SU-DHL-6 (cell line): Measurements from ENCODE around the gene CLASP1.

Experiments used
- EZH2phosphoT487 ChIP-seq: fragments of 200-600 bp; sonication (generic), shearing (Covaris generic); conservative IDR thresholded peaks from 2 replicates; pipeline ENCODE4 v1.6.1; 2018; ENCODE audit warnings: mild to moderate bottlenecking, antibody characterized with exemption, low read length, moderate library complexity, mixed read lengths
- TF ChIP-seq, protein P1 (sequence below): fragments of 200-600 bp; sonication (generic); IDR thresholded peaks from one replicate; pipeline ENCODE4 v1.5.1; 2017; ENCODE audit warnings: antibody characterized with exemption, mild to moderate bottlenecking, low read length, moderate library complexity; ENCODE audit not compliant: insufficient read depth, poor library complexity, severe bottlenecking

DNA sequence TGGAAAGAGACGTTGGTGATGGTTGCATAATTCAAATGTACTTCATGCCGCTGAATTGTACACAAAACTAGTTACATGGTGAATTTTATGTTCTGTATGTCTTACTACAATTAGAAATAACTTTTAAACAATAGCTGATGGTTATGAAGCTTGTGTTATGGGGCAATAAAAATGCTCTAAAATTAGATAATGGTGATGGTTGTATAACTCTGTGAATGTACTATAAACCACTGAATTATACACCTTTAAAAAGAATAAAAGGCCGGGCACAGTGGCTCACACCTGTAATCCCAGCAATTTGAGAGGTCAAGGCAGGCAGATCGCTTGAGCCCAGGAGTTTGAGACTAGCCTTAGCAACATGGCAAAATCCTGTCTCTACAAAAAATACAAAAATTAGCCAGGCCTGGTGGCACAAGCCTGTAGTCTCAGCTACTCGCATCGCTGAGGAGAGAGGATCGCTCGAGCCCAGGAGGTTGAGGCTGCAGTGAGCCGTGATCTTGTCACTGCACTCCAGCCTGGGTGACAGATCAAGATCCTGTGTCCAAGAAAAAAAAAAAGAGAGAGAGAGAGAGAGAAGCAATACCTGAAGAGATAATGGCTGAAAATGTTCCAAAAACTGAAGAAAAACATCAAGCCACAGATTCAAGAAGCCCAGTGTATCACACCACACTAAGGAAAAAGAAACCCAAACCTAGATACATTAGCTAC lies 112.3 kb downstream of the CLASP1 start:
- TF ChIP-seq, protein P1, sequence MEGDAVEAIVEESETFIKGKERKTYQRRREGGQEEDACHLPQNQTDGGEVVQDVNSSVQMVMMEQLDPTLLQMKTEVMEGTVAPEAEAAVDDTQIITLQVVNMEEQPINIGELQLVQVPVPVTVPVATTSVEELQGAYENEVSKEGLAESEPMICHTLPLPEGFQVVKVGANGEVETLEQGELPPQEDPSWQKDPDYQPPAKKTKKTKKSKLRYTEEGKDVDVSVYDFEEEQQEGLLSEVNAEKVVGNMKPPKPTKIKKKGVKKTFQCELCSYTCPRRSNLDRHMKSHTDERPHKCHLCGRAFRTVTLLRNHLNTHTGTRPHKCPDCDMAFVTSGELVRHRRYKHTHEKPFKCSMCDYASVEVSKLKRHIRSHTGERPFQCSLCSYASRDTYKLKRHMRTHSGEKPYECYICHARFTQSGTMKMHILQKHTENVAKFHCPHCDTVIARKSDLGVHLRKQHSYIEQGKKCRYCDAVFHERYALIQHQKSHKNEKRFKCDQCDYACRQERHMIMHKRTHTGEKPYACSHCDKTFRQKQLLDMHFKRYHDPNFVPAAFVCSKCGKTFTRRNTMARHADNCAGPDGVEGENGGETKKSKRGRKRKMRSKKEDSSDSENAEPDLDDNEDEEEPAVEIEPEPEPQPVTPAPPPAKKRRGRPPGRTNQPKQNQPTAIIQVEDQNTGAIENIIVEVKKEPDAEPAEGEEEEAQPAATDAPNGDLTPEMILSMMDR: no peak
- TF ChIP-seq EZH2phosphoT487: no peak
